NB4 (cell line): Measurements from ENCODE around the gene CLEC18C.
"Not testable (repeated sequence)": the region's sequence is repeated elsewhere in the genome, so short reads cannot be mapped to it uniquely, and the experiment has no call there.

Source experiments
- DNase-seq: peaks from one replicate; pipeline ENCODE4 v3.0.0; 2010; ENCODE audit warnings: low read depth
- H3K4me3 ChIP-seq: one replicate; pipeline ENCODE4 v1.5.1; 2011; ENCODE audit warnings: mild to moderate bottlenecking, low read depth, low read length, moderate library complexity
- MYC ChIP-seq: IDR thresholded peaks from 2 replicates; pipeline ENCODE4 v1.6.1; 2011; ENCODE audit warnings: low read depth, low read length
- TF ChIP-seq, protein P1 (sequence below): IDR thresholded peaks from one replicate; pipeline ENCODE4 v1.5.1; 2012; ENCODE audit warnings: low read depth, low read length
- TF ChIP-seq, protein P2 (sequence below): IDR thresholded peaks from 2 replicates; pipeline ENCODE4 v1.6.1; 2011; ENCODE audit warnings: low read depth, low read length

Gene CLEC18C

DNA sequence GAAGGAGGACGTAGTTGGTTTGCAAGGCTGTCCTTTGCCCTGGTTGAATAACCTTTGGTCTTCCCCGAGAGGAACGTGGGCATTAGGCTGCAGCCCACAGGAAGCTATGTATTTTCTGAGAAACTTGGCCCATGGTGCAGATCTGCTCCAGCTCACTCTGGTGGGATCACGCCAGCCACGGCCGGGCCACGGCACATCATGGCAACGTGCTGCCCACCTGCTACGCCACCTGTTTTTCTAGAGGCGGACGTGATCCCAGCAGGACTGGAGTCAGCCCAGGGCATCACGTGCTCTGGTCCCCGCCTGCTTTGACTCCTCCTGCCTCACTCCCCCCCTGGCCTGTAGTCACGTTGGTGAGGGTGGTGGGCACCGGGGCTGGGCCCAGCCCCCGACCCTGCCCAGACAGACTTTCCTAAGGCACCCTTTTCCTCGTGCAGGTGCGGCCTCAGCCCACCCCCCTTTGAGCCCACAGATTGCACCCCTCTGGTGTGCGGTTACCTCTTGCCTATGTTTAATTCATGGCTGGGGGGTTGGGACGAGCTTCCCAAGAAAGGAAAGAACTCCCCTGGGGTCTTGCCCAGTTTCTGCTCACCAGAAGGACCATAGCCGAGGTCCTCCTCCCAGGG lies at the start of gene CLEC18C:
Gene CLEC18C, plus strand, starts transcription at position 576 of the 626 bp plus-strand sequence. CDS start 492 bp downstream, outside the sequence.
- not testable (repeated sequence) for H3K4me3 ChIP-seq, DNase-seq

DNA sequence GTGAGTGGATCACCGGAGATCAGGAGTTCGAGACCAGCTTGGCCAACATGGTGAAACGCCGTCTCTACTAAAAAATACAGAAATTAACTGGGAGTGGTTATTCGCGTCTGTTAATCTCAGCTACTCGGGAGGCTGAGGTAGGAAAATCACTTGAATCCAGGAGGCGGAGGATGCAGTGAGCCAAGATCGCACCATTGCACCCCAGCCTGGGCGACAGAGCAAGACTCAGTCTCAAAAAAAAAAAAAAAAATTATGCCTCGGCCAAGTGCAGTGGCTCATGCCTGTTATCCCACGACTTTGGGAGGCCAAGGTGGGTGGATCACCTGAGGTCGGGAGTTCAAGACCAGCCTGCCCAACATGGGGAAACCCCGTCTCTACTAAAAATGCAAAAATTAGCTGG lies 49.8 kb upstream of the CLEC18C start:
- H3K4me3 ChIP-seq, DNase-seq: not testable (repeated sequence)

DNA sequence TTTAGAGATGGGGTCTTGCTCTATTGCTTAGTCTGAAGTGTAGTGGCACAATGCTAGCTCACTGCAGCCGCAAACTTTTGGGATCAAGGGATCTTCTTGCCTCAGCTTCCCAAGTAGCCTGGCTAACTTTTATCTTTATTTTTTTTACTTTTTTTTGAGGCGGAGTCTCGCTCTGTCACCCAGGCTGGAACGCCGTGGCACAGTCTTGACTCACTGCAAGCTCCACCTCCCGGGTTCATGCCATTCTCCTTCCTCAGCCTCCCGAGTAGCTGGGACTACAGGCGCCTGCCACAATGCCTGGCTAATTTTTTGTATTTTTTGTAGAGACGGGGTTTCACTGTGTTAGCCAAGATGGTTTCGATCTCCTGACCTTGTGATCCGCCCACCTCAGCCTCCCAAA lies 47.4 kb upstream of the CLEC18C start:
- not testable (repeated sequence) for DNase-seq, H3K4me3 ChIP-seq

DNA sequence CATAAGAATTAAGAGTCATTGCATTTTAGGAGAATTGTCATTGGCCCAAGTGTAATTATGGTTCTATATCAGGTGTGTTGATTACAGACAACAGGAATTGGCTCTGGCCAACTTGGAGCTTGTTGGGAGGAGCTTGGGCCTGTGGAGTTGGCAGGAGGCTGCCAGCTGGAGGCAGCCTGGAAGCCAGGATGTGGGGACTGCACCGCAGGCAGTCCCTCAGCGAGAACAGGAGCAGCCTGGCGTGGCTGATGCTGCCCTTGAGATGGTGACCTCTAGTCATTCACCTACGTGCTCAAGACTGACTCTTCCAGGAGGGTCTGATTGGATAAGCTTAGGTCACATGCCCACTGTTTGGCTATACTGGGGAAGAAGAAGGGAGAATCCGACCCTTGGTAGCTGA lies 45.9 kb upstream of the CLEC18C start:
- not testable (repeated sequence) for DNase-seq, H3K4me3 ChIP-seq

DNA sequence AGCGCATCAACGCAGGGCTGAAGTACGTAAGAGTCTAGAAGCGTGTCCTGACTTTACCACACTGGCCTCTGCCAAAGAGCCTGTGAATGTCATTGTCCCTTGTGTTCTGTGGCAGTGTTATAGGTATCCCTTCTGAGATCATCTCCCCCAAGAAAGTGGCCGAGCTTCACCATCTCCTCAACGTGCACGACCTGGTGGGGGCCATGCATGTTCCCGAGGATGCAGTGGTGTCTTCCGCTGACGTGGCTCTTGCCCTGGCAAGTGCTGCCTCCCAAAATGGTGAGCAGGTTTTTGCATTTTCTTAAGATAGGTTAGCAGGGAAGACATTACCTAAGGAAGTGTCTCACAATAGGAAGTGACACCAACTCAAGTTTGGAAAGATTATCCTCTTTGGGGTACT lies 44.7 kb upstream of the CLEC18C start:
- H3K4me3 ChIP-seq, DNase-seq: not testable (repeated sequence)

DNA sequence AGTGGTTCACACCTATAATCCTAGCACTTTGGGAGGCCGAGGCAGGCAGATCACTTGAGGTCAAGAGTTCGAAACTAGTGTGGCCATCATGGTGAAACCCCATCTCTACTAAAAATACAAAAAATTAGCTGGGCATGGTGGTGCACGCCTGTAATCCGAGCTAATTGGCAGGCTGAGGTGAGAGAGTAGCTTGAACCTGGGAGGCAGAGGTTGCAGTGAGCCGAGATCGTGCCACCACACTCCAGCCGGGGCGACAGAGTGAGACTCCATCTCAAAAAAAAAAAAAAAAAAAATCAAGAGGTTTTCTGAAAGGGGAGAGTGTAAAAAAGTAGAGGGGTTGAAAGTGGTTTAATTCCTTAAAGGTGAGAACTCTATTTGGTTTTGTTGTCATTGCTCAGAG lies 37.8 kb upstream of the CLEC18C start:
- DNase-seq, H3K4me3 ChIP-seq: not testable (repeated sequence)

DNA sequence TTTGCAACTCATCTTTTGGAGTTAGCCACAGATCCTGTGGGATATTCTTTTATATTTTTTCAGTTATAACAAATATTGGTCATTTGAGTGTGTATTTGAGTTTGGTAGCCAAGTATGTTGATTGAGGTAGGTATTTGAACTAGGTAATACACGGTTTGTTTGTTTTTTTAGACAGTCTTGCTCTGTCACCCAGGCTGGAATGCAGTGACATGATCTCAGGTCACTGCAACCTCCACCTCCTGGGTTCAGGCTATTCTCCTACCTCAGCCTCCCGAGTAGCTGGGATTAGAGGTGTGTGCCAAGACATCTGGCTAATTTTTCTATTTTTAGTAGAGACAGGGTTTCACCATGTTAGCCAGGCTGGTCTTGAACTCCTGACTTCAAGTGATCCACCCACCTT lies 37.0 kb upstream of the CLEC18C start:
- not testable (repeated sequence) for H3K4me3 ChIP-seq, DNase-seq

DNA sequence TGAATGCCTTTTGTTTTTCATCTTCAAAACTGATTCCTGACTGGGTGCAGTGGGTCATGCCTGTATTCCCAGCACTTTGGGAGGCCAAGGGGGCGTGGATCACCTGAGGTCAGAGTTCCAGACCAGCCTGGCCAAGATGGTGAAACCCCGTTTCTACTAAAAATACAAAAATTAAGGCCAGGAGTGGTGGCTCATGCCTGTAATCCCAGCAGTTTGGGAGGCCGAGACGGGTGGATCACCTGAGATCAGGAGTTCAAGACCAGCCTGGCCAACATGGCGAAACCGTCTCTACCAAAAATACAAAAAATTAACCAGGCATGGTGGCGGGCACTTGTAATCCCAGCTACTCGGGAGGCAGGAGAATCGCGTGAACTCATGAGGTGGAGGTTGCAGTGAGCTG lies 30.8 kb upstream of the CLEC18C start:
- not testable (repeated sequence) for H3K4me3 ChIP-seq, DNase-seq

DNA sequence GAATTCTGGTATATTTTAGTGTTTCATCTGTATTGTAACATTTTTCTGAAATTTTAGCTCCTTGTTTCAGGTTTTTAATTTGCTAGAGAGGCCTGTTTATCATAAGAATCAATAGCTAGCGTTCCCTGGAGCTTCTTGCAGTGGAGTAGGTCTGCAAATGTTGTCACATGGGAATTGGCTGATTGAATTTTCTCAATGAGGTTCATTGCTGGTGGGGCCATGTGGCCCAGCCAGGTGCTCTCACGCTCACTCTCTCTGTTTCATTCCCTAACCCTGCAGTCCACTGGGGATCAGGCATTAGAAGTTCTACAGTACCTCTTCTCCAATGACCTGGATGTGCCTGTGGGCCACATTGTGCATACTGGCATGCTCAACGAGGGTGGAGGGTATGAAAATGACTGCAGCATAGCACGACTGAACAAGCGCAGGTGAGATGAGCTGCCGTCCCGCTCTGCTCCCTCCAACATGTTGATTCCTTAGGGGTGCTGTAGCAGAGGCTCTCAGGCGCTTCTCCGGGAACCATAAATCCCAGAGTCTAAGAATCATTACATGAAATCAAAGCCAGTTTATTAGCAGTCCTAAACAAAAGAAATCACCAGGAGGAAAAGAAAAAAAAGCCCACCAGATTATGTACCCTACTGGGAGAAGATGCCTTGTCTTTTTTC lies 30.2 kb upstream of the CLEC18C start:
- not testable (repeated sequence) for DNase-seq, H3K4me3 ChIP-seq

DNA sequence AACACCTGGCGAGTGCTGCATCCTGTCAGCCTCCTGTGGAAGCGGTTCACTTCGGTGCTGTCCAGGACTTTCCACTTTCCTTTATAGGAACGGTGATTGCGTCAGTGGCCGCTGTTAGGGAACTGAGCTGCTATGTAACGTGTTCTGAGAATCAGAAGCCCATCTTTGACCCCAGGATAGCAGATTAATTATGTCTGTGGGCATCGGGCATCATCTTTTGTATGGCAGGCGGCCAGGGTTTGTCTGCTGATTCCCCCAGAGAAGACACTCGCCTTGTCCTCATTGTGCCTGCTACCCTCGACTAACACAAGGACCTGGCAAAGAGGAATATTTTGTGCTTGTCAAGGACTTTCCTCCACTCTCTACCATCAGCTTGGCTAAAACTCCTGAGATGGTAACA lies 25.7 kb upstream of the CLEC18C start:
- not testable (repeated sequence) for H3K4me3 ChIP-seq, DNase-seq

DNA sequence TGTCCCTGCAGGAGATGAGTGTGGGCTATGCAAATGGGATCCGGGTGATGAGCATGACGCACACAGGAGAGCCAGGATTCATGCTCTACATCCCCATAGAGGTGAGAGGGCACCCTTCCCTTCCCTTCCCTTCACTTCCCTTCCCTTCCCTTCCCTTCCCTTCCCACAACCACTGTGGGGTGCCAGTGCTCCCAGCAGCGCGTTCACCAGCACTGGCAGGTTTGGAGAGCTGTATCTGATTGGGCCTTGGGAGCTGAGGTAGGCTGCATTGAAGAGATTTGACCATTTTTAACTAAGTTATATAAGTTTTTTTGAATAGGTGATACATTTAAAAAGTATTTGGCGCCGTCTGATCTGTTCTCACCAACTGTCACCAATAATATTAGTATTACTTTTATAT lies 25.1 kb upstream of the CLEC18C start:
- not testable (repeated sequence) for DNase-seq

DNA sequence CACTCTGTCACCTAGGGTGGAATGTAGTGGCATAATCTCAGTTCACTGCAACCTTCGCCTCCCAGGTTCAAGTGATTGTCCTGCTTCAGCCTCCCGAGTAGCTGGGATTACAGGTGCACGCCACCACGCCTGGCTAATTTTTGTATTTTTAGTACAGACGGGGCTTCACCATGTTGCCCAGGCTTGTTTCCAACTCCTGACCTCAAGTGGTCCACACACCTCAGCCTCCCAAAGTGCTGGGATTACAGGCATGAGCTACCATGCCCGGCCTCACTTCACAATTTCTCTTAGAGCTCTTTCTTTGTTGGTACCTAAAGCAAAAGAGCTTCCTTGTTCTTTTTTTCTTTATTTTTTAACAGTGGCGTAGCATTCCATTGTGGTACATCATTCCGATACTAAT lies 24.3 kb upstream of the CLEC18C start:
- DNase-seq = not testable (repeated sequence)

More for the DNA sequence above, 25.1 kb upstream of the CLEC18C start:
- not testable (repeated sequence) for H3K4me3 ChIP-seq

DNA sequence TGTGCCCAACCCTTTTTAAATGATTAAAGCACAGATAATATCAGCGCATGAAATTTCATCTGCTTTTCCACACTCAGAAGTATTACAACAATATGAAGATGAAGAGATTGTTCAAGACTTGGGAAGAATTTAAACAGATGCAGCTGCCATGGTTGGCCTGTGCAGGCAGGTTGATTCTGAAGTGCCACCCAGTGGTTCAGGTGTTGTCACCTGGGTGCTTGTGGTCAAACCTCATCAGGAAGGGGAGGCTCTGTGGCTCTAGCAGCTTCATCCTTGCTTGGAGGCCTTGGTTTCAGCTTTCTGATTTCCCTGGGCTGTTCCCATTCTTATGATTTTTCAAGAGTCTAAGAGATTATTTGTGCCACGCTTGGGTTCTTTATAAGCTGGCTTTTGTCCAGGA lies 22.2 kb upstream of the CLEC18C start:
- no peak overlapping the region for H3K4me3 ChIP-seq
- no peak for DNase-seq
- TF ChIP-seq, protein P1, sequence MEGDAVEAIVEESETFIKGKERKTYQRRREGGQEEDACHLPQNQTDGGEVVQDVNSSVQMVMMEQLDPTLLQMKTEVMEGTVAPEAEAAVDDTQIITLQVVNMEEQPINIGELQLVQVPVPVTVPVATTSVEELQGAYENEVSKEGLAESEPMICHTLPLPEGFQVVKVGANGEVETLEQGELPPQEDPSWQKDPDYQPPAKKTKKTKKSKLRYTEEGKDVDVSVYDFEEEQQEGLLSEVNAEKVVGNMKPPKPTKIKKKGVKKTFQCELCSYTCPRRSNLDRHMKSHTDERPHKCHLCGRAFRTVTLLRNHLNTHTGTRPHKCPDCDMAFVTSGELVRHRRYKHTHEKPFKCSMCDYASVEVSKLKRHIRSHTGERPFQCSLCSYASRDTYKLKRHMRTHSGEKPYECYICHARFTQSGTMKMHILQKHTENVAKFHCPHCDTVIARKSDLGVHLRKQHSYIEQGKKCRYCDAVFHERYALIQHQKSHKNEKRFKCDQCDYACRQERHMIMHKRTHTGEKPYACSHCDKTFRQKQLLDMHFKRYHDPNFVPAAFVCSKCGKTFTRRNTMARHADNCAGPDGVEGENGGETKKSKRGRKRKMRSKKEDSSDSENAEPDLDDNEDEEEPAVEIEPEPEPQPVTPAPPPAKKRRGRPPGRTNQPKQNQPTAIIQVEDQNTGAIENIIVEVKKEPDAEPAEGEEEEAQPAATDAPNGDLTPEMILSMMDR = no peak
- TF ChIP-seq, protein P2, sequence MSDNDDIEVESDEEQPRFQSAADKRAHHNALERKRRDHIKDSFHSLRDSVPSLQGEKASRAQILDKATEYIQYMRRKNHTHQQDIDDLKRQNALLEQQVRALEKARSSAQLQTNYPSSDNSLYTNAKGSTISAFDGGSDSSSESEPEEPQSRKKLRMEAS = no peak
- TF ChIP-seq MYC = no peak

More for the DNA sequence above, 24.3 kb upstream of the CLEC18C start:
- H3K4me3 ChIP-seq = not testable (repeated sequence)
